NK-92 treated with Interleukin-12 subunit alpha and Interleukin-12 subunit beta, amount 100 ng/mL, for 24 hours (cell line): ENCODE measurements around the gene AQP2.

Source experiments
- DNase-seq: peaks from one replicate; lab custom pipeline; 2025; lab: John Stamatoyannopoulos, UW

AQP2 gene, protein sequence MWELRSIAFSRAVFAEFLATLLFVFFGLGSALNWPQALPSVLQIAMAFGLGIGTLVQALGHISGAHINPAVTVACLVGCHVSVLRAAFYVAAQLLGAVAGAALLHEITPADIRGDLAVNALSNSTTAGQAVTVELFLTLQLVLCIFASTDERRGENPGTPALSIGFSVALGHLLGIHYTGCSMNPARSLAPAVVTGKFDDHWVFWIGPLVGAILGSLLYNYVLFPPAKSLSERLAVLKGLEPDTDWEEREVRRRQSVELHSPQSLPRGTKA

DNA sequence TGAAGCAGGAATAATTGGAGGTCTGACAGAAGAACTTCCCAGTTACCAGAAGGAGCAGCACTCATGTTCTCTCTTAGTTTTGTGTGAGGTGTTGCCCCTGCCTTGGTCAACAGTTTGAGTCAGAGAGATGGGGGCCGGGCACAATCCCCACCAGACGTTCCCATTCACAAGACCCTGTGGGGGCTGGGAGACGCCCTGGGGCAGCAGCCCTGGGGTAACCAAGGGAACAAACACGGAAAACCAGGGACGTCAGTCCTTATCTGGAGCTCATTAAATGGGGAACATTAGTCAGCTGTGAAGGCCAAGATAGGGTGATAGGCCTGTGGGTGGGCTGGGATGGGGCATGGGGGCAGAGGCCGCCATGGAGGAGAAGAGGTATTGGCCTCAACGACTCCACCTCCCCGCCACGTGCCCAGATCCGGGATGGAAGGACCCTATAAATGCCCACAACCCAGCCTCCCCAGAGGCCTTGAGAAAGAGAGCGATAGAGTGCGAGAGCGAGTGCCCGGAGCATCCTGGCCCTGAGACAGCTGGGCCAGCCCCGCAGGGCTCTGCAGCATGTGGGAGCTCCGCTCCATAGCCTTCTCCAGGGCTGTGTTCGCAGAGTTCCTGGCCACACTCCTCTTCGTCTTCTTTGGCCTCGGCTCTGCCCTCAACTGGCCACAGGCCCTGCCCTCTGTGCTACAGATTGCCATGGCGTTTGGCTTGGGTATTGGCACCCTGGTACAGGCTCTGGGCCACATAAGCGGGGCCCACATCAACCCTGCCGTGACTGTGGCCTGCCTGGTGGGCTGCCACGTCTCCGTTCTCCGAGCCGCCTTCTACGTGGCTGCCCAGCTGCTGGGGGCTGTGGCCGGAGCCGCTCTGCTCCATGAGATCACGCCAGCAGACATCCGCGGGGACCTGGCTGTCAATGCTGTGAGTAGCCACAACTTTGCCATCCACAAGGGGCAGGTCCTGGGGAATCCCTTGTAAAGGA is at the start of gene AQP2:
Gene AQP2, plus strand, starts transcription at position 465 of the 979 bp plus-strand sequence. Its CDS starts 94 bp downstream, at position 559.
- DNase-seq: no peak

DNA sequence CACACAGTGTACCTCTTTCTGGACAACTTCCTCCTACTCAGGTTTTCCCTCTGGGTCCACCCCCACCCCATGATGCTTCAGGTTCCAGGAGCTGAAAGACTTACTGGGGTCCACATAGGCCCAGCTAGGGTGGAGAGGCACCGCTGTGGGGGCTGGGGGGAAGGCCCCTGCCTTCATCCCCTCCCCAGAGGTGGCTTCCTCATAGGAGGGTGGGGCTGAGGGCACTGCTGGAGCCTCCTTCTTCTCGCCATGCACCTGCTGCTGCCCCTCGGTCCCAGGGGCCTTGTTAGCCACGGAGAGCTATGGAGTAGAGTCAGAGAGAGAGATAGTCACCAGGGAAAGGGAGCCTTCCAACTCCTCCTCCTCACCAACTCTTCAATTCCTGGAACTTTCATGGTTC is 49.5 kb upstream of the AQP2 start:
- DNase-seq: no peak

GRCh38 chr12:49901986-49902385 is 48.6 kb upstream of the AQP2 start:
- no peak for DNase-seq

DNA sequence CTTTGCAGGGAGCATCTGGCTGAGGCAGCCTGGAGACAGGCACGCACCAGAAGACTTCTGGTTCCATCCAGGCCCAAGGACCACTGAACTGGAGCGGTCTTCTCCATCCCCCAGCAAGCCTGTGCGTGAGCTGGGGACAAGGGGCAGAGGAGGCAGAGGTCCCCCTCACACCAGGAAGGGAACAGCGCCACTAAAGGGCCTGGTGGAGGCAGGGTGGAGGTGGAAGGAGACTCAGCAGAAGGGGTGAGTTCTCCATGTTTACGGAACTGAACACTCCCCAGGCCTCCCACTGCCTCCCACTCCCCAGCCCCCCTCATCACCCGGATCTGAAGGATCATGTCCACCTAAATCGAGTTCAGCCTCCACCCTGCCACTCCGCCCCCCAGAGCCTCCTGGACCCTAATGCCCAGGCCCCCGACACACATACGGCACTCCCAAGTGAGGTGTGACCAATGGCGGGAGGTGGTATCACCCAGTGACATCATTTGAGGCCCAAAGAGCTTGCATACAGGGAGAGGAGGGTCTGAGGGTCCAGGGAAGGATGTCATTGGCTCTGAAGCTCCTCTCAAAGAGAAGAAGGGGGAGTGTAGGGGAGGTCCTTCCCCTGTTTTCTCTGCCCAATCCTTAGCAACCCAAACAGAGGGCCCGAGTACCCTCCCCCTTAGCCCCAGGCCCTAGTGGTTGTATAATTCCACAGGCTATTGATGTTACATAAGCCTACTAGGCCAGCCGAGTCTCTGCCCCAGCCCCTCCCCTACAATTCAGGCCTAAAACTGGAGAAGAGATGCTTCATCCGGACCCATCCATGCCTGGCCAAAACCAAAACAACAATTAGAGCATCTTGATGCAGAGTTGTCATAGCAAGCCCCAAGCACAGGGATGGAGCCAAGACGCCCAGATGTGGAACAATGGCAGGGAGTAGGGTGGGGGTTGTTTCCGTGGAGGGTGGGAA is 47.9 kb upstream of the AQP2 start:
- DNase-seq: no peak

GRCh38 chr12:49903351-49903699 is 47.2 kb upstream of the AQP2 start:
- DNase-seq: no peak

DNA sequence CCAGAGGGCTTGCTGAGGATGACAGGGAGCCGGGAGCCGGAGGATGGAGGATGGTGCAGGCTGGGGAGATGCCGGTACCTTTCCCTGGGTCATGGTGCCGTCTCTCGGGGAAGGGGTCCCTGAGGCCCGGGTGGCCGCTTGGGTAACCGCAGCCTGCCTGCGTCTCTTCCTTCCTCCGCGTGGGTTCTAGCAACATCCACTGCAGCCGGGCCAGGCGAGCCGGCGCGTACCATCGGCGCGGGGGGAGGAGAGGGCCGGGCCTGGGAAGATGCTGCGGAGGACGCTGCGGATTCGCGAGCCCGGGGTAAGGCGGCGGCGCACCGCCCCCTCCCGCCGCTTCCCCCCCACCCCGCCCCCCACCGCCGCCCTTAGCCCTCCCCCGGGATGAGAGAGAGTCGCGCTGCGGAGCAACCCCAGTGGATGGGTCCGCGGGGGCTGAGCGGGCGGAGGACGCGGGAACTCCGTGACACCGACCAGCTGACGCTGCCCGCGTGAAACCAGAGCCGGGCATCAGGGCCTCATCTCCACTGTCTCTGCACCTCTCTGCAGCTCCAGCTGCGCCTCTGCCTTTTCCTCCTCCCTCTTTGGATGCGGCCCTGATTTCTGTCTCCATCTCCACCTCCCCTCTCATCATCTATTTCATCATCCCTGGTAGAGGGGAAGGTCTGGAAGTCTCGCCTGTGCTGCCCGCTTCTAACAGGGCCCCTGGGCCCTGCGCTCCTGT is 46.7 kb upstream of the AQP2 start, which contains the start of gene FAIM2:
Gene FAIM2, minus strand, starts transcription at position 201 of the 724 bp plus-strand sequence. Its CDS starts 108 bp downstream, at position 93.
- no peak for DNase-seq

DNA sequence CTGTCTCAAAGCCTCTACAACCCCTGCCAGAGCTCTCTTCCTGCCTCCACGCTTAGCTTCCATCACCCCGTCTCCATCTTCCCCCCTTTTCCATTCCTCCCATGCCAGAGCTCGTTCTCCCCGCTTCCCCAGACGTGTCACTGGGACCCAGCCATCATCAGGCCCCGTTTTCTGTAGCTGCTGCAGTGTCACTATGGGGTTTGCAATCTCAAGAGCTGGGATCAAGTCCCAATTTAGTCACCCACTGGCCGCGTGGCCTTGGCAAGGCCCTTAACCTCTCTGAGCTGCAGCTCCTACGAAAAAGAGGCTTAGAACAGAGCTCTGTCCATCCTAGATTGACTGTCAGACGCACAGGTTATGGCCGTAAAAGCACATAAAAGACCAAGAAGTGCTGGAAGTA is 45.9 kb upstream of the AQP2 start:
- DNase-seq: no peak

DNA sequence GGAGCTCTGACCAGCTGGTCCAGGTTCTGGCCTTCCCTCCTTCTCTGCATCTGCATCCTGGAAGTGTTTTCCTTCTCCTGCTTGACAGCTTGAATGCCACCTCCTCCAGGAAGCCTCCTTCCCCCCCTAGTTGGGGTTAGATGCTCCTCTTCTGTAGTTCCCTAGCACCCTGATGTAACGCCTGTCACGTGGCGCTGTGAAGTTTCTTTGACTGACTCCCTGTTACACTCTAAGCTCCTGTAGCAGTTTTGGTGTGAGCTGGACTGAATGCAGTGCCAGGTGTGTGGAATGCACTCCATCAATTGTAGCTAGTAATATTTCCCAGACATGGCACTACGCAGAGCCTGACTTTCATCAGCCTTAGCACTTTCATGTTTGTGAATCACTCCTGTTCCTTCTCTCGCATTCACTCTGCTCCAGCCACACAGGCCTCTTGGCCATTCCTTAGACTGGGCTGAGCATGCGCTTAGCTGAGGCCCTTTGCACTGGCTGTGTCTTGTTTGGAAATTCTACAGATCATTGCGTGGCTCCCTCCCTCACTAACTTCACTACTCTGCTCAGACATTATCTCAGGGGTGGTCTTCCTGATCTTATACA is 44.7 kb upstream of the AQP2 start:
- no peak for DNase-seq

DNA sequence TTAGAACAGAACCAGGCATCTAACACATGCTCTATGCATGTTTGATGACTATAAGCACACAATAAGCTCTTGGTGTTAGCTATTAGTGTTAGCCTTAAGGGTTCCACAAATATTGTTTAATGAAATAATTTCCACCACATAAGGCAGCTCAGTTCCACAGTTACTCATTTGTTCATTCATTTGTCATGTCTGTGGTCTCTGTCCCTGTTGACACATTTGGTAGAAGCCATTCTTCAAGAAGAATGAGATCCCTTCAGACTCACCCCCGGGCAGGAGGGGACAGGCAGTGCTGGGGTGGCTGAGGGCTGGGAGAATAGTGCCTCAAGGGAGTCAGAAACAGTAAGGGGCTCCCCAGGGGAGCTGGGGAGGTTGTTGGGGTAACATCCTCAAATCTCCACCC is 43.2 kb upstream of the AQP2 start:
- DNase-seq: no peak

GRCh38 chr12:49909356-49909755 is 41.2 kb upstream of the AQP2 start:
- no peak for DNase-seq

DNA sequence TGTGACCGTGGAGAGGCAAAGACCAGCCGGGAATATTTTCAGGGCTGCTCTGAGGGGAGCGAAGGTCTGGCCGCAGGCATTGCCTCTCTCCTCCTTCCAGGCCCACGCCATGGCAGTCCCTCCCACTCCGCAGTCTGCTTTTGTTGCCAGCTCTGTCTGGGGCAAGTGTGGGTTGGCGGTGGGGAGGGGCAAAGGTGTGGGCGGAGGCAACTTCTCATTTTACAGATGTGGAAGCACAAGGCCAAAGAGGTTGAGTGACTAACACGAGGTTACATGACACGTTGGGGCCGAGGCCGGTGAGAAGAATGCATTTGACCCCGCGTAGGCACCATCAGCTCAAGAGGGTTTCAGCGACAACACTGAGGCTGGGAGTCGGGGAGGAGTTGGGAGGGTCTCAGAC is 40.7 kb upstream of the AQP2 start:
- no peak for DNase-seq

GRCh38 chr12:49910331-49911212 is 40.0 kb upstream of the AQP2 start:
- no peak for DNase-seq

- DNase-seq: no peak
Measured at GRCh38 chr12:49911213-49911605, 39.3 kb upstream of the AQP2 start.

DNA sequence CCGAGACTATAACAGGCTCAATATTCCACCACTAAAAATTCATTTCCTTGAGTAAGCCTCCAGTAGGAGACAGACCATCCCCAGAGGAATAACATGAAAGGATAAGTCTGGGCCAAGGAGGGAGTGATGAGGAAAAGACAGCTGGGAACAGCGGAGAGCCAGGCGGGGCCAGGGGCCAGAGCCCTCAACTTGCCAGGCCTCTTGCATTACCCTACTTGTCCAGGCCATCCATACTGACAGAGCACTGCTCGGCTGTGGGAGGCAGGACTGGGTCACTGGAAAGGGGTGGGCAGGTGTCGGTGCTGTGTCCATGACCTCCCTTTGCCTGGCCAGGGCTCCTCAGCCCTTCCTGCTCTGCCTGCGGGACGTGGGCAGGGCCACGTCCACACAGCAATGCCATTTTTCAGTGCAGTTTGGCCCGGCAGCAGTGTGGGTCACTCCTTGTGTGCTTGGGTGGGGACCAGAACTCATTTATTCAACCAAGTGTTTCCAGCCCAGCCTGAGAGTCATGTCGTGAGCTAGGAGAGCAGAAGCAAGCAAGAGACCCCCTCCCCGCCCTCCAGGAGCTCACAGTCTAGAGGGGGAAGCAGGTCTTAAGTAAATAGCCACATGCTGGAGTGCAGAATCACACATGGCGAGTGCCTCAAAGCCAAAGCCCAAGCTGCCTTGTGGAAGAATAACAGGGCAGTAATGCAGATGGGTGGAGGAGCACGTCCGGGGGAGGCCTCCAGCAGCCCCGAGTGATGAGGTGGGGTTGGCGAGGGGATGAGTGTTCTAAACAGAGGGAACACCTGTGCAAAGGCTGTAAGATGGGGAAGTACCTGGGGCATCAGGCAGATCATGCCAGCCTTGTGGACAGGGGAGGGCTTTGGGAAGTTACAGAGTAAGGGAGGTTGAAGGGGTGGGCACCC is 37.9 kb upstream of the AQP2 start:
- DNase-seq: no peak

- no peak for DNase-seq
Measured at GRCh38 chr12:49916129-49916919, 34.2 kb upstream of the AQP2 start.

DNA sequence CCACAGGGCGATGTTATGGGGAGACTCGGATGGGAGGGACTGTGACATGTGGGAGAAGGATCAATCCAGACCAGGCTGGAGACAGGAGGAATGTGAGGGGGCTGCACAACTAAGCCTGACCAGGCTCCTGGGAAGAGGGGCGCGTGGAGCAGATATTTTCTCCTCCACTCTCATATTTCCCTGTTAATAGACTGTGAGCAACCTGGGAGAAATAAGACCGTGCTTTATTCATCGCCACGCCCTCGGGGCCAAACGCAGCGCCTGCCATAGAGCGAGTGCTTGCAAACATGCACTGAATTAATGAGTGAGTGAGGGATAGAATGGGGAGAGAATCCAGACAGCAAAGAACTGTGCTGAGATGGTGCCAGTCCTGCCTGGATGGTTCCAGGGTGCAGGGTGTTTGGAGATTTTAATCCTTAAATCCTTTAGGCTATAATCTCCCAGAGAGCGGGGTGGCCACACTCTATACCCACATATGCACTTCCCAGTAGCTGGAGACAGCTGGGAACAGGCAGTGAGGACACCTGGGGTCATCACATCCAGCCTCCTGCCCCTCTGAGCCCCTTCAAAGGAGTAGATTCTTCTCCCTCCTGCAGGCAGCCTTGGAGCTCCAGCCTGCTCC is 33.3 kb upstream of the AQP2 start:
- DNase-seq: no peak

- no peak for DNase-seq
Measured at GRCh38 chr12:49917788-49918173, 32.8 kb upstream of the AQP2 start.
